ENCODE results near the gene DNASE1L1. TPM values are rescaled to one million over a fixed set of nuclear protein-coding genes. Genes with fewer than 3 reads are reported as not detected.

The DNASE1L1 gene
- total RNA-seq, 1 experiment from 2014 or later: 16.2 TPM

- Mint-ChIP-seq H3K27me3 (ENCODE audit: low read depth) (no peaks in the 10 kb centered on the region), H3K4me1 (no peaks in the 10 kb centered on the region), H3K9me3 (no peaks in the 10 kb centered on the region), H3K4me3 (no peak overlapping the region), H3K27ac (no peak overlapping the region), H3K36me3 (peaks cover 29% of the 10 kb centered on the region)
- CTCF ChIA-PET: no interaction called here
- POLR2A ChIA-PET: interaction anchor here (0.8 kb wide), 1 partner anchor 14 kb away, joined by 3 read pairs; no protein-coding TSS in a partner anchor
- TF ChIP-seq CREB1 (CRISPR knock-in tag; IDR thresholded peaks at IDR 0.05) (no peak), ATF2 (CRISPR knock-in tag; IDR thresholded peaks at IDR 0.05; ENCODE audit: borderline replicate concordance, low read depth) (no peak), ZNF416 (CRISPR knock-in tag; IDR thresholded peaks at IDR 0.05) (no peak), MYBL2 (CRISPR knock-in tag; IDR thresholded peaks at IDR 0.05) (no peak), FOXP1 (CRISPR knock-in tag; IDR thresholded peaks at IDR 0.05; ENCODE audit: borderline replicate concordance) (no peak), ZNF671 (CRISPR knock-in tag; IDR thresholded peaks at IDR 0.05) (no peak), ZMAT4 (CRISPR knock-in tag; IDR thresholded peaks at IDR 0.05) (no peak), SMAD3 (CRISPR knock-in tag; IDR thresholded peaks at IDR 0.05; ENCODE audit: borderline replicate concordance) (no peak), E2F1 (CRISPR knock-in tag; IDR thresholded peaks at IDR 0.05) (no peak)
- TF ChIP-seq, protein P1, sequence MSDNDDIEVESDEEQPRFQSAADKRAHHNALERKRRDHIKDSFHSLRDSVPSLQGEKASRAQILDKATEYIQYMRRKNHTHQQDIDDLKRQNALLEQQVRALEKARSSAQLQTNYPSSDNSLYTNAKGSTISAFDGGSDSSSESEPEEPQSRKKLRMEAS (CRISPR knock-in tag; IDR thresholded peaks at IDR 0.05): no peak
- ATAC-seq (no peak), DNase-seq (ENCODE audit: low spot score) (no peak)
Observed at GRCh38 chrX:154355094-154355775, 53.8 kb downstream of the DNASE1L1 start.

GRCh38 chrX:154354516-154354915 is 54.5 kb downstream of the DNASE1L1 start:
- no peaks in the 10 kb centered on the region for H3K27me3 Mint-ChIP-seq (ENCODE audit: low read depth)
- no peak overlapping the region for H3K27ac Mint-ChIP-seq
- H3K4me1 Mint-ChIP-seq: no peaks in the 10 kb centered on the region
- DNase-seq (ENCODE audit: low spot score) (no peak), ATAC-seq (no peak)
- H3K4me3 Mint-ChIP-seq: no peak overlapping the region
- CTCF ChIA-PET: no interaction called here
- H3K36me3 Mint-ChIP-seq: peaks cover 35% of the 10 kb centered on the region
- POLR2A ChIA-PET: no interaction called here
- H3K9me3 Mint-ChIP-seq: no peaks in the 10 kb centered on the region
- TF ChIP-seq JAZF1 (CRISPR knock-in tag; IDR thresholded peaks at IDR 0.05): no peak
- TF ChIP-seq, protein P2, sequence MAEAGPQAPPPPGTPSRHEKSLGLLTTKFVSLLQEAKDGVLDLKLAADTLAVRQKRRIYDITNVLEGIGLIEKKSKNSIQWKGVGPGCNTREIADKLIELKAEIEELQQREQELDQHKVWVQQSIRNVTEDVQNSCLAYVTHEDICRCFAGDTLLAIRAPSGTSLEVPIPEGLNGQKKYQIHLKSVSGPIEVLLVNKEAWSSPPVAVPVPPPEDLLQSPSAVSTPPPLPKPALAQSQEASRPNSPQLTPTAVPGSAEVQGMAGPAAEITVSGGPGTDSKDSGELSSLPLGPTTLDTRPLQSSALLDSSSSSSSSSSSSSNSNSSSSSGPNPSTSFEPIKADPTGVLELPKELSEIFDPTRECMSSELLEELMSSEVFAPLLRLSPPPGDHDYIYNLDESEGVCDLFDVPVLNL (CRISPR knock-in tag; IDR thresholded peaks at IDR 0.05; ENCODE audit: borderline replicate concordance, low read depth): no peak
- TF ChIP-seq JUN (CRISPR knock-in tag; IDR thresholded peaks at IDR 0.05): no peak
- no peak for TF ChIP-seq ZNF317 (CRISPR knock-in tag; IDR thresholded peaks at IDR 0.05; ENCODE audit: borderline replicate concordance, low read depth)
- no peak for TF ChIP-seq IRF2 (CRISPR knock-in tag; IDR thresholded peaks at IDR 0.05; ENCODE audit: borderline replicate concordance, low read depth)
- no peak for TF ChIP-seq STAT6 (CRISPR knock-in tag; conservative IDR thresholded peaks at IDR 0.05; ENCODE audit: low read depth)
- TF ChIP-seq ETV6 (CRISPR knock-in tag; IDR thresholded peaks at IDR 0.05): no peak
- TF ChIP-seq MXD4 (CRISPR knock-in tag; IDR thresholded peaks at IDR 0.05; ENCODE audit: borderline replicate concordance): no peak
- TF ChIP-seq CBFB (CRISPR knock-in tag; IDR thresholded peaks at IDR 0.05; ENCODE audit: low read depth): no peak
- TF ChIP-seq AFF4 (CRISPR knock-in tag; IDR thresholded peaks at IDR 0.05; ENCODE audit: borderline replicate concordance): no peak
- no peak for TF ChIP-seq ESRRA (CRISPR knock-in tag; IDR thresholded peaks at IDR 0.05; ENCODE audit: borderline replicate concordance)
- TF ChIP-seq TEAD1 (CRISPR knock-in tag; IDR thresholded peaks at IDR 0.05): no peak
- TF ChIP-seq NR2C2 (CRISPR knock-in tag; IDR thresholded peaks at IDR 0.05): no peak
- no peak for TF ChIP-seq RORB (CRISPR knock-in tag; IDR thresholded peaks at IDR 0.05)
- no peak for TF ChIP-seq ATF1 (CRISPR knock-in tag; IDR thresholded peaks at IDR 0.05)

Data from WTC11 (cell line).